ENCODE measurements around the gene POLRMT.

POLRMT gene

GRCh38 chr19:607301-608154 lies 25.8 kb downstream of the POLRMT start:
- TF ChIP-seq FOXP2 (optimal IDR thresholded peaks at IDR 0.05; ENCODE audit: borderline replicate concordance, extremely low read depth, extremely low read length, insufficient read depth): no peak
- no peak for TF ChIP-seq POLR2AphosphoS5 (IDR thresholded peaks at IDR 0.05; ENCODE audit: low read depth, low read length)

- no peak for TF ChIP-seq REST (IDR thresholded peaks at IDR 0.05; ENCODE audit: insufficient read depth in 1 of 2, low read depth in 2 of 2, low read length in 2 of 2)
- TF ChIP-seq SIN3A (IDR thresholded peaks at IDR 0.05; ENCODE audit: borderline replicate concordance, insufficient read depth, low read length): no peak
- TF ChIP-seq FOXP2 (optimal IDR thresholded peaks at IDR 0.05; ENCODE audit: borderline replicate concordance, extremely low read depth, extremely low read length, insufficient read depth): no peak
- no peak for TF ChIP-seq POLR2AphosphoS5 (IDR thresholded peaks at IDR 0.05; ENCODE audit: low read depth, low read length)
- no peak for TF ChIP-seq TAF1 (IDR thresholded peaks at IDR 0.05; ENCODE audit: borderline replicate concordance, insufficient read depth, low read length)
Observed at GRCh38 chr19:604355-604754, 29.0 kb downstream of the POLRMT start.

- no peak for TF ChIP-seq POLR2AphosphoS5 (IDR thresholded peaks at IDR 0.05; ENCODE audit: low read depth, low read length)
- TF ChIP-seq TAF1 (IDR thresholded peaks at IDR 0.05; ENCODE audit: borderline replicate concordance, insufficient read depth, low read length): no peak
- no peak for TF ChIP-seq FOXP2 (optimal IDR thresholded peaks at IDR 0.05; ENCODE audit: borderline replicate concordance, extremely low read depth, extremely low read length, insufficient read depth)
- TF ChIP-seq REST (IDR thresholded peaks at IDR 0.05; ENCODE audit: insufficient read depth in 1 of 2, low read depth in 2 of 2, low read length in 2 of 2): no peak
- TF ChIP-seq SIN3A (IDR thresholded peaks at IDR 0.05; ENCODE audit: borderline replicate concordance, insufficient read depth, low read length): no peak
Observed at GRCh38 chr19:602391-603301, 30.7 kb downstream of the POLRMT start.

- TF ChIP-seq TAF1 (IDR thresholded peaks at IDR 0.05; ENCODE audit: borderline replicate concordance, insufficient read depth, low read length): no peak
- no peak for TF ChIP-seq POLR2AphosphoS5 (IDR thresholded peaks at IDR 0.05; ENCODE audit: low read depth, low read length)
- no peak for TF ChIP-seq SIN3A (IDR thresholded peaks at IDR 0.05; ENCODE audit: borderline replicate concordance, insufficient read depth, low read length)
- no peak for TF ChIP-seq FOXP2 (optimal IDR thresholded peaks at IDR 0.05; ENCODE audit: borderline replicate concordance, extremely low read depth, extremely low read length, insufficient read depth)
- no peak for TF ChIP-seq REST (IDR thresholded peaks at IDR 0.05; ENCODE audit: insufficient read depth in 1 of 2, low read depth in 2 of 2, low read length in 2 of 2)
Observed at GRCh38 chr19:601790-602189, 31.5 kb downstream of the POLRMT start.

GRCh38 chr19:601310-601709 lies 32.0 kb downstream of the POLRMT start:
- no peak for TF ChIP-seq FOXP2 (optimal IDR thresholded peaks at IDR 0.05; ENCODE audit: borderline replicate concordance, extremely low read depth, extremely low read length, insufficient read depth)
- no peak for TF ChIP-seq REST (IDR thresholded peaks at IDR 0.05; ENCODE audit: insufficient read depth in 1 of 2, low read depth in 2 of 2, low read length in 2 of 2)
- no peak for TF ChIP-seq POLR2AphosphoS5 (IDR thresholded peaks at IDR 0.05; ENCODE audit: low read depth, low read length)
- no peak for TF ChIP-seq TAF1 (IDR thresholded peaks at IDR 0.05; ENCODE audit: borderline replicate concordance, insufficient read depth, low read length)
- TF ChIP-seq SIN3A (IDR thresholded peaks at IDR 0.05; ENCODE audit: borderline replicate concordance, insufficient read depth, low read length): no peak
